SU-DHL-6 (cell line): ENCODE results near the gene TBPL2.
A peak's percentile ranks its signal among the peaks of the same experiment; 100 is the strongest.

Experiments
- H2AFZ ChIP-seq: fragments of 200-600 bp; sonication (generic); 2 replicates; pipeline ENCODE4 v1.6.1; 2014; ENCODE audit warnings: low read depth, mild to moderate bottlenecking, moderate library complexity, mixed read lengths, antibody characterized with exemption, low read length; ENCODE audit not compliant: severe bottlenecking
- H3F3A ChIP-seq: fragments of 200-600 bp; shearing (Covaris generic); 2 replicates; pipeline ENCODE4 v1.6.0; 2016; ENCODE audit warnings: antibody characterized with exemption, mild to moderate bottlenecking; ENCODE audit not compliant: insufficient read depth
- H3K27ac ChIP-seq: fragments of 200-600 bp; sonication (generic); 2 replicates; pipeline ENCODE4 v1.5.1; 2016; ENCODE audit warnings: low read depth, mild to moderate bottlenecking, low read length, moderate library complexity, mixed read lengths
- H3K27me3 ChIP-seq: fragments of 200-600 bp; sonication (generic), shearing (Covaris generic); 2 replicates; pipeline ENCODE4 v1.6.0; 2014; ENCODE audit warnings: mild to moderate bottlenecking, low read length
- H3K36me3 ChIP-seq: fragments of 200-600 bp; sonication (generic); 2 replicates; pipeline ENCODE4 v1.6.1; 2014; ENCODE audit warnings: mild to moderate bottlenecking, low read length, mixed read lengths
- H3K4me2 ChIP-seq: fragments of 300-600, 200-600 bp; shearing (Covaris generic), sonication (generic); 2 replicates; pipeline ENCODE4 v1.6.0; 2014; ENCODE audit warnings: low read length, low read depth, mild to moderate bottlenecking; ENCODE audit not compliant: poor library complexity, severe bottlenecking
- H3K4me3 ChIP-seq: fragments of 200-600 bp; sonication (generic); 2 replicates; pipeline ENCODE4 v1.5.1; 2014; ENCODE audit warnings: antibody characterized with exemption, low read length, mild to moderate bottlenecking, mixed read lengths; ENCODE audit not compliant: insufficient read depth, poor library complexity, severe bottlenecking
- H3K79me2 ChIP-seq: fragments of 200-600 bp; sonication (generic); 2 replicates; pipeline ENCODE4 v1.6.1; 2014; ENCODE audit warnings: mild to moderate bottlenecking, low read length, moderate library complexity; ENCODE audit not compliant: insufficient read depth
- H3K9ac ChIP-seq: fragments of 200-600 bp; sonication (generic); 2 replicates; pipeline ENCODE4 v1.7.0; 2014; ENCODE audit warnings: mild to moderate bottlenecking, low read length
- H3K9me2 ChIP-seq: fragments of 200-600 bp; sonication (generic); replicated peaks from 2 replicates; pipeline ENCODE4 v1.6.1; 2014; ENCODE audit warnings: low read length; ENCODE audit not compliant: insufficient read depth
- H3K9me3 ChIP-seq: fragments of 200-600 bp; sonication (generic); 2 replicates; pipeline ENCODE4 v1.6.1; 2014; ENCODE audit warnings: low read length, mixed read lengths; ENCODE audit not compliant: insufficient read depth
- H4K20me1 ChIP-seq: fragments of 200-600 bp; sonication (generic); 2 replicates; pipeline ENCODE4 v1.6.1; 2014; ENCODE audit warnings: low read depth, mild to moderate bottlenecking, antibody characterized with exemption, low read length, moderate library complexity, mixed read lengths
- EZH2phosphoT487 ChIP-seq: fragments of 200-600 bp; sonication (generic), shearing (Covaris generic); conservative IDR thresholded peaks from 2 replicates; pipeline ENCODE4 v1.6.1; 2018; ENCODE audit warnings: mild to moderate bottlenecking, antibody characterized with exemption, low read length, moderate library complexity, mixed read lengths
- TF ChIP-seq, protein P1 (sequence below): fragments of 200-600 bp; sonication (generic); IDR thresholded peaks from one replicate; pipeline ENCODE4 v1.5.1; 2017; ENCODE audit warnings: antibody characterized with exemption, mild to moderate bottlenecking, low read length, moderate library complexity; ENCODE audit not compliant: insufficient read depth, poor library complexity, severe bottlenecking

The TBPL2 gene

DNA sequence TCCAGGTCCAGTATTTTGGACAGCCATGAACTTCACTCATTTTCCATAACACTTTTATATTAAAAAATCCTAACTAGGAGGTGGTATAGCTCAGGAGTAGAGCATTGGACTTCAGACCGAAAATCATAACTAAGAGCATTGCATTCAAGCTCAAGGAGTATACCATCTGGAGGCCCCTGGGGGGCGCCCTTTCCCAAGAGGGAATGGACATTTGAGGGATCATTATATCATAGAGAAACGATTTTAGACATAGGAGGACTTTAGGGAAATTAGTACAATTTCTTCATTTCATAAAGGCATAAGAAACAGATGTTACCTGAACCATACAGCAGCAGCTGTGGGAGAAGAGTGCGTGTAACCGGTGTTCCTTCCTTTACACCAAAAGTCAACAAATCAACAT lies 23.6 kb downstream of the TBPL2 start:
- Histone ChIP-seq H3K4me3 (no peak overlapping the region), H3K9me2 (no peaks in the 10 kb centered on the region), H3K9me3 (no peaks in the 10 kb centered on the region), H3K4me2 (no peak overlapping the region), H3F3A (no peaks in the 10 kb centered on the region), H3K27ac (no peak overlapping the region), H3K79me2 (no peaks in the 10 kb centered on the region), H2AFZ (no peak overlapping the region), H3K27me3 (no peaks in the 10 kb centered on the region), H3K9ac (no peak overlapping the region), H4K20me1 (no peaks in the 10 kb centered on the region), H3K36me3 (no peaks in the 10 kb centered on the region)
- TF ChIP-seq, protein P1, sequence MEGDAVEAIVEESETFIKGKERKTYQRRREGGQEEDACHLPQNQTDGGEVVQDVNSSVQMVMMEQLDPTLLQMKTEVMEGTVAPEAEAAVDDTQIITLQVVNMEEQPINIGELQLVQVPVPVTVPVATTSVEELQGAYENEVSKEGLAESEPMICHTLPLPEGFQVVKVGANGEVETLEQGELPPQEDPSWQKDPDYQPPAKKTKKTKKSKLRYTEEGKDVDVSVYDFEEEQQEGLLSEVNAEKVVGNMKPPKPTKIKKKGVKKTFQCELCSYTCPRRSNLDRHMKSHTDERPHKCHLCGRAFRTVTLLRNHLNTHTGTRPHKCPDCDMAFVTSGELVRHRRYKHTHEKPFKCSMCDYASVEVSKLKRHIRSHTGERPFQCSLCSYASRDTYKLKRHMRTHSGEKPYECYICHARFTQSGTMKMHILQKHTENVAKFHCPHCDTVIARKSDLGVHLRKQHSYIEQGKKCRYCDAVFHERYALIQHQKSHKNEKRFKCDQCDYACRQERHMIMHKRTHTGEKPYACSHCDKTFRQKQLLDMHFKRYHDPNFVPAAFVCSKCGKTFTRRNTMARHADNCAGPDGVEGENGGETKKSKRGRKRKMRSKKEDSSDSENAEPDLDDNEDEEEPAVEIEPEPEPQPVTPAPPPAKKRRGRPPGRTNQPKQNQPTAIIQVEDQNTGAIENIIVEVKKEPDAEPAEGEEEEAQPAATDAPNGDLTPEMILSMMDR: peak; percentile 26
- TF ChIP-seq EZH2phosphoT487: no peak

- Histone ChIP-seq H3K27me3 (no peaks in the 10 kb centered on the region), H3K4me2 (no peak overlapping the region), H3K36me3 (no peaks in the 10 kb centered on the region)
These were observed 25.9 kb downstream of the TBPL2 start for GRCh38 chr14:55414551-55414950.

DNA sequence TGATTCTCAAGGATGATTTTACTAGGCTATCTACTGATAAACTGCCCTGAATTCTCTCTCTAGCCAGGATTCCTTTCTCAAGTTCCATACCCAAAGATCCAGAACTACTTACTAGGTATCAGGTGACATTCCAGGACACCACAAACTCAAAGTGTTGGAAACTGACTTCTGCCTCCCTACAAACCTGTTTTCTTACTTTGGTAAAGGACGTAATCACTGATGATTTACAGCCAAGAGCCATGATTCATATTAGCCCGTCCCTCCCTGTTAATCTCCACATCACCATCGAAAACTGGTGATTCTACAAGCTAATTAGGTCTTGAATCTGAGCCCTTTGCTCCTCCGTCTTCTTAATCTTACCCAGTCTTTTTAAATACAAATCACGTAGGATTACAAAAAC lies 27.7 kb downstream of the TBPL2 start:
- Histone ChIP-seq H3K79me2 (no peaks in the 10 kb centered on the region; the same call in 1 of the 2 replicates), H3K4me3 (no peak overlapping the region), H3K9me3 (no peaks in the 10 kb centered on the region), H4K20me1 (no peaks in the 10 kb centered on the region), H3K27me3 (no peaks in the 10 kb centered on the region), H3K4me2 (no peak overlapping the region), H3K9me2 (no peaks in the 10 kb centered on the region), H3K27ac (no peak overlapping the region), H2AFZ (peak overlapping the region; percentile 99), H3K36me3 (no peaks in the 10 kb centered on the region), H3K9ac (no peak overlapping the region), H3F3A (no peaks in the 10 kb centered on the region)
- TF ChIP-seq, protein P1: no peak
- no peak for TF ChIP-seq EZH2phosphoT487

More at GRCh38 chr14:55414551-55414950, 25.9 kb downstream of the TBPL2 start:
- Histone ChIP-seq H3K9ac (no peak overlapping the region), H3K79me2 (no peaks in the 10 kb centered on the region; the same call in 1 of the 2 replicates), H2AFZ (no peak overlapping the region), H3F3A (no peaks in the 10 kb centered on the region), H3K4me3 (no peak overlapping the region), H3K9me3 (no peaks in the 10 kb centered on the region), H4K20me1 (no peaks in the 10 kb centered on the region), H3K9me2 (no peaks in the 10 kb centered on the region), H3K27ac (no peak overlapping the region)
- TF ChIP-seq, protein P1: no peak
- TF ChIP-seq EZH2phosphoT487: no peak
